Stimulated activated CD8-positive, alpha-beta memory T cell treated with anti-CD3 and anti-CD28 coated beads, Interleukin-7, amount 100 ng/mL, for 48 hours (primary cell): Measurements from ENCODE around the gene RPS6KA4.

Experiments
- DNase-seq, 2 donors: peaks; one replicate each; pipeline ENCODE4 v3.0.0-alpha.2; 2020; ENCODE audit warnings: low read depth in 1 of 2; ENCODE audit errors: extremely low read depth in 1 of 2

Gene RPS6KA4

DNA sequence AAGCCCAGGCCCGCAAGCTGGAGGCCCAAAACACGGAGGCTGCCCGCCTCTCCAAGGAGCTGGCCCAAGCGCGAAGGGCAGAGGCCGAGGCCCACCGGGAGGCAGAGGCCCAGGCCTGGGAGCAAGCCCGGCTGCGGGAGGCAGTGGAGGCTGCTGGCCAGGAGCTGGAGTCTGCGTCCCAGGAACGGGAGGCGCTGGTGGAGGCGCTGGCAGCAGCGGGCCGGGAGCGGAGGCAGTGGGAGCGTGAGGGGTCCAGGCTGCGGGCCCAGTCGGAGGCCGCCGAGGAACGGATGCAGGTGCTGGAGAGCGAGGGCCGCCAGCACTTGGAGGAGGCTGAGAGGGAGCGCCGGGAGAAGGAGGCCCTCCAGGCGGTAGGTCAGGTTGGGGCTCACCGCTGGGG is 14.2 kb upstream of the RPS6KA4 start:
- DNase-seq, result no peak

GRCh38 chr11:64347193-64347867 is 11.6 kb upstream of the RPS6KA4 start:
- no peak for DNase-seq

- no peak for DNase-seq
Measured at GRCh38 chr11:64348383-64349024, 10.5 kb upstream of the RPS6KA4 start.

DNA sequence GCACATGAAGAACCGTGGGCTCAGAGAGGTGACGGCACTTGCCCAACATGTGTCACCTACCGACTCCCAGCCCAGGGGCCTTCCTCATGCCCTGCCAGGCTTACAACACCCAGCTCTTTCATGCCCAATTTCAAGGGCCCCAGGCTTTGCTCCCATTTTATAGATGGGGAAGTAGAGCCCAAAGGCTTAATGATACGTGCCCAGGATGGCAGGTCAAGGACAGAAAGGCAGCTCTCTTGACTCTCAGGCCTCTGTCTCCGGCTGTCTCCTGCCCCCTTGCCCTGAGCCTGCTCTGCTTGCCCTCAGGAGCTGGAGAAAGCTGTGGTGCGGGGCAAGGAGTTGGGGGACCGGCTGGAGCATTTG is 10.0 kb upstream of the RPS6KA4 start:
- DNase-seq, result no peak

DNA sequence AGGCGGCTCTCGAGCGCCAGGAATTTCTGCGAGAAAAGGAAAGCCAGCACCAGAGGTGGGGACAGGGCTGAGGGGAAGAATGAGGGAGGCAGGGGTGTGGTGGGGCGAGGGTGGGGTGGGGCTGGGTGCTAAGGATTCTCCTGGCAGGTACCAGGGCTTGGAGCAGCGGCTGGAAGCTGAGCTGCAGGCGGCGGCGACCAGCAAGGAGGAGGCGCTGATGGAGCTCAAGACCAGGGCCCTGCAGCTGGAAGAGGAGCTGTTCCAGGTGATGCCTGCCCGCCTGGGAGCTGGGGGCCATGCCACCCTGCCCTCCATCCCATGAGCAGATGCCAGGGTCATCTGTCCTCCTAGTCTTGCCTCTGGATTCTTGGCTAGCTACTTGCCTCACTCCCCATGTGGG is 9.6 kb upstream of the RPS6KA4 start:
- DNase-seq, result no peak

DNA sequence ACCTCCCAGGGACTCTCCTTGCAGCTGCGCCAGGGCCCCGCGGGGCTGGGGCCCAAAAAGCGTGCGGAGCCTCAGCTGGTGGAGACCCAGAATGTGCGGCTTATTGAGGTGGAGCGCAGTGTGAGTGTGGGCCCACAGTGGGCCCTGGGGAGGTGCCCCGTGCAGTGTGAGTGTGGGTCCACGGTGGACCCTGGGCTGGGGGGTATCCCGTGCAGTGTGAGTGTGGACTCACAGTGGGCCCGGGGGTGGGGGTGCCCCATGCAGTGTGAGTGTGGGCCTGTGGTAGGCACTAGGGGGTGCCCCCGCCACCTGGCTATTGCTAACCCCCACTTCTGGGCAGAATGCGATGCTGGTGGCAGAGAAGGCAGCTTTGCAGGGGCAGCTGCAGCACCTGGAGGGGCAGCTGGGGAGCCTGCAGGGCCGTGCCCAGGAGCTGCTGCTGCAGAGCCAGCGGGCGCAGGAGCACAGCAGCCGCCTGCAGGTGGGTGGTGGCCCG is 7.8 kb upstream of the RPS6KA4 start:
- DNase-seq, result no peak

GRCh38 chr11:64352099-64352994 is 6.6 kb upstream of the RPS6KA4 start:
- DNase-seq, result no peak

- no peak for DNase-seq
Measured at GRCh38 chr11:64352995-64353714, 5.8 kb upstream of the RPS6KA4 start.

GRCh38 chr11:64353715-64354506 is 5.1 kb upstream of the RPS6KA4 start:
- DNase-seq, result no peak

DNA sequence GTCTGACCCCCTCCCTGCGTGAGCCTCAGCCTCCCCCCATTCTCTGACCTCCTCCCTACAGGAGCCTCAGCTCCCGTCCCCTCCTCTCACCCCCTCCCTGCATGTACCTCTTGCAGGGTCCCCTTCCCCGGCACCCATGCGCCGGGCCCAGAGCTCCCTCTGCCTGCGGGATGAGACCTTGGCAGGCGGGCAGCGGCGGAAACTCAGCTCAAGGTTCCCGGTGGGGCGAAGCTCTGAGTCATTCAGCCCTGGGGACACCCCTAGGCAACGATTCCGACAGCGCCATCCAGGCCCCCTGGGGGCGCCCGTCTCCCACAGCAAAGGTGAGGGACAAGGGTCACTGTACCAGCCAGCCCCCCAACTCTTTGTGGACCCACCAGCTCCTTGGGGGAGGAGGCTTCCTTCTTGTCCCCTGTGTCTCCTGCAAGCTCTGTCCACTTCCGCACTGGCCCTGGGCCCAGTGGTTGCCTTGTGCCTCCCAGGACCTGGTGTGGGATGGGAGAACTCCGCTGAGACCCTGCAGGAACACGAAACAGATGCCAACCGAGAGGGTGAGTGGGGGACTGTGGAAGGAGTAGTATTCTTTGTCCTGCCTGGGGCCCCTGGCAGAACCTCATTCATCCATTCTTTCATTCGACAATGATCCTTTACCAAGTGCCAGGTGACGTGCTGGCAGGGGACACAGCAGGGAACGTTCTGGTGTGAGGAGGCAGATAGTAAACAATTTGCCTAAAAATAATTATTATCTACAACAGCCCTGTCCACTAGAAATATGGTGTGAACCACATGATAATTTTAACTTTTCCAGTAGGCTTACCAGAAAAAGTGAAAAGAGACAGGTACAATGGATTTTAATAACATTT is 3.7 kb upstream of the RPS6KA4 start:
- DNase-seq, result peak in 1 of 2 donors; percentile 50

- DNase-seq, result peak in 1 of 2 donors; percentile 34
Measured at GRCh38 chr11:64356498-64357411, 2.2 kb upstream of the RPS6KA4 start.

DNA sequence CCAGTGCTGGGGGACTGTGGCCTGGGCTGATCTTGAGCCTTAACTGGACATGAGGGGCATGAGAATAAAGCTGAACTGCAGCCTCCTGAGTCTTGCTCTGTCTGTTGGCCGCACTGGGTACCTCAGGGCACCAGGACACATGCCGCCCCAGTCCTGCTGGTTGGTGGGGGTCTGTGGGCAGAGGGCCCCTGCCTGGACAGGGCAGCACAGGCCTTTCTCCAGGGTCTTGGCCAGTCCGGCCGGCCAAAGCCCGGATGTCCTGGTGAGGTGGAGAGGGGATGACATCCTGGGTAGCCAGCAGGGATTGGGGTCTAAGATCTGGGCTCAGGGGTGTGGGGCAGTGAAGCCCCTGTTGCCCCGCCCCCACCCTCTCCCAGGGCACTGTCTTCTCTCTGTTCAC is 1.5 kb upstream of the RPS6KA4 start:
- no peak for DNase-seq

DNA sequence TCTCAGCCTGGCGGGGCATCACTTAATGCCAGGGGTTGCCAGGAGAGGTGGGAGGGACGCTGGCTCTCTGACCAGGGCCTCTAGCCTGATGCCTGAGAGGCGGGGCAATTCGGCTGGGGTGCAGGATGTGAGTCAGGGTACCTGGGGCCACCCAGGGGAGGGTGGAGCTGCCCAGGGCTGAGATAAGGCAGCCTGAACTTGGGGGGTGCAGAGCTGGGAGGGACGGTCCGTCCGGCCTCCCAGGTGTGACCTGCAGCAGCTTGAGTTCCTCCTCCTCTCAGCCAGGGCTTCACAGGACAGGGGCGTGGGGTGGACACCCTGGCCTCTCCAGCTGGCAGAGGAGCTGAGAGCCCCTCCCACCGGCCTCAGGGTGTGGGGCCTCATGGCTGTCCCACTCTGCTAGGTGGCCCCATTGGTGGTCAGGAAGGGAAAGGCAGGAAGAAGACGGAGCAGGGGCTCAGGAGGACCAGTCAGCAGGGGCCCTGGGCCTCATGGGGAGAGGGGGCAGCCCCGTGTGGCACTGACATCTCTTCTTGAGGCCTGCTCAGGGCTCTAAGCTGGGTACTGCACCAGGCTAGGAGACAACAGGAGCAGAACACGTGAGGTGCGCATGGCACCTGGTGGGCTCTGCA is 942 bp upstream of the RPS6KA4 start:
- DNase-seq, result peak in 1 of 2 donors; percentile 60

DNA sequence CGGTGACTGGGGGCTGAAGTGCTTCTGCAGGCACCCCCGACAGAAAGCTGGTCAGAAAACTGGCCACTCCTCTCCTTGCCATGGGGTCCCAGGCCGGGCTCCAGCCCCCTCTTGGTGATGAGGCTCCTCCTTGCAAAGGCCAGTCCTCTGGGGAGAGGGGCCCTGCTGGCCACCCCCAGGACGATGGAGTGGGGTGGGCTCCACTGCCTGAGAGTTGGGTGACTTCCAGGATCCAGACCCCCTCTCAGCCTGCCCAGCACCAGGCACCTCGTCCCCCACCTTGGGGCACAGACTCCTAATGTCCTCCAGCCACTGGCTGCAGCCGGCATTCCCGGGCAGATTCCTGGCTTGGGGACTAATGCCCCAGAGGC is 441 bp upstream of the RPS6KA4 start:
- no peak for DNase-seq

- DNase-seq, result no peak
Measured at GRCh38 chr11:64359712-64360445, 917 bp downstream of the RPS6KA4 start.

DNA sequence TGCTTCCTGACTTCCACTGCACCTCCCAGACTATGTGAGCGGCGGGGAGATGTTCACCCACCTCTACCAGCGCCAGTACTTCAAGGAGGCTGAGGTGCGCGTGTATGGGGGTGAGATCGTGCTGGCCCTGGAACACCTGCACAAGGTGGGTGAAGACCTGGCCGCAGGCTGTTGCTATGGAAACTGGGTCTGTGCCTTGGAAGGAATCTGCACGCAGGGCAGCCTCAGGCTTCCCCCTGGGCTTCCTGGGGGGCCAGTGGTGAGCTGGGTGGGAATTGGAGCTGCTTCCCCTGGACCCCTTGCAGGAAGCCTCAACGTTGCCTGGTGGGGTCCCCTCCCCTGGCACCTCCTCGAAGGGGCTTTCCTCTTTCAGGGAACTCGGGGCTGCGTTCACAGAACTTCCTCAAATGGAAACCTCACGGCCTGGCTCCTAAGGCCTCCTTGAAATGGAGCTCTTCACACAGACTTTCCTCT is 1.5 kb downstream of the RPS6KA4 start:
- no peak for DNase-seq

DNA sequence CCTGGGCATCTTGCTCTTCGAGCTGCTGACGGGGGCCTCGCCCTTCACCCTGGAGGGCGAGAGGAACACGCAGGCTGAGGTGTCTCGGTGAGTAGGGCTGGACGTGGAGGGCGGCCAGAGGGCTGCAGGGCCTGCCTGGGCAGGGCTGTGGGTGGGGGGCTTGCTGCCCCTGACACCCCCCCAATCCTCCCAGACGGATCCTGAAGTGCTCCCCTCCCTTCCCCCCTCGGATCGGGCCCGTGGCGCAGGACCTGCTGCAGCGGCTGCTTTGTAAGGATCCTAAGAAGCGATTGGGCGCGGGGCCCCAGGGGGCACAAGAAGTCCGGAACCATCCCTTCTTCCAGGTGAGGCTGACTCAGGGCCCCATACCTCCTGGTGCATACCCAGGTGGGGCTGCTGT is 2.7 kb downstream of the RPS6KA4 start:
- DNase-seq, result no peak
